Hepatocyte (in vitro differentiated cells): ENCODE data around the gene TYRP1. TPM values are rescaled to one million over a fixed set of nuclear protein-coding genes. Genes with fewer than 3 reads are reported as not detected.
A peak's percentile ranks its signal among the peaks of the same experiment; 100 is the strongest.

Experiments
- DNase-seq: peaks from one replicate; pipeline ENCODE4 v3.0.0-alpha.2; 2016; ENCODE audit warnings: low spot score
- H2AFZ ChIP-seq: fragments of 200-600 bp; sonication (generic); 2 replicates; pipeline ENCODE4 v1.6.0; 2016; ENCODE audit warnings: antibody characterized with exemption, mild to moderate bottlenecking
- H3K27ac ChIP-seq: fragments of 200-600 bp; sonication (generic); 2 replicates; pipeline ENCODE4 v1.5.1; 2016; ENCODE audit warnings: mild to moderate bottlenecking
- H3K27me3 ChIP-seq: fragments of 200-600 bp; sonication (generic); 2 replicates; pipeline ENCODE4 v1.6.1; 2016
- H3K36me3 ChIP-seq: fragments of 200-600 bp; sonication (generic); replicated peaks from 2 replicates; pipeline ENCODE4 v1.5.1; 2016; ENCODE audit warnings: low read depth; ENCODE audit not compliant: insufficient read depth
- H3K4me1 ChIP-seq: fragments of 200-600 bp; sonication (generic); 2 replicates; pipeline ENCODE4 v1.5.1; 2016; ENCODE audit warnings: mild to moderate bottlenecking, moderate library complexity; ENCODE audit not compliant: insufficient read depth
- H3K4me2 ChIP-seq: fragments of 200-600 bp; sonication (generic); 2 replicates; pipeline ENCODE4 v1.6.0; 2016
- H3K4me3 ChIP-seq: fragments of 200-600 bp; sonication (generic); 2 replicates; pipeline ENCODE4 v1.5.1; 2016; ENCODE audit warnings: mild to moderate bottlenecking
- H3K79me2 ChIP-seq: fragments of 200-600 bp; sonication (generic); 2 replicates; pipeline ENCODE4 v1.6.0; 2017; ENCODE audit warnings: mild to moderate bottlenecking
- H3K9me2 ChIP-seq: fragments of 200-600 bp; sonication (generic); replicated peaks from 2 replicates; pipeline ENCODE4 v1.6.0; 2017; ENCODE audit warnings: mild to moderate bottlenecking; ENCODE audit not compliant: insufficient read depth
- H3K9me3 ChIP-seq: fragments of 200-600 bp; sonication (generic); 2 replicates; pipeline ENCODE4 v1.5.1; 2016; ENCODE audit warnings: low read depth, mild to moderate bottlenecking
- H4K20me1 ChIP-seq: fragments of 200-600 bp; sonication (generic); 2 replicates; pipeline ENCODE4 v1.6.0; 2016; ENCODE audit warnings: mild to moderate bottlenecking; ENCODE audit not compliant: insufficient read depth, poor library complexity, severe bottlenecking
- EZH2 ChIP-seq: fragments of 200-600 bp; sonication (generic); IDR thresholded peaks from 2 replicates; pipeline ENCODE4 v1.6.1; 2016; ENCODE audit warnings: antibody characterized with exemption, mild to moderate bottlenecking, borderline replicate concordance
- EZH2phosphoT487 ChIP-seq: fragments of 200-600 bp; sonication (generic); IDR thresholded peaks from one replicate; pipeline ENCODE4 v1.6.1; 2018; ENCODE audit warnings: antibody characterized with exemption, mild to moderate bottlenecking, low read depth, moderate library complexity; ENCODE audit not compliant: unreplicated experiment, severe bottlenecking
- WGBS: methylation state at CpG from one replicate; pipeline ENCODE4 v1.1.6; 2016; ENCODE audit warnings: low lambda C conversion rate; ENCODE audit errors: missing lambda C conversion rate; 5-methylcytosine and 5-hydroxymethylcytosine counted together
- polyA plus RNA-seq: library from polyadenylated mRNA; unstranded; fragments of >200 nt; fragmentation: Nextera tagmentation; extraction: Ambion mirVana; gene quantifications from 2 replicates; pipeline ENCODE4 v1.2.1, GENCODE V29; 2016
- total RNA-seq: library from RNA; depleted of rRNA; stranded (reverse); fragments of >200 nt; gene quantifications from 2 replicates; pipeline ENCODE4 v1.2.3, GENCODE V29; 2014
- TF ChIP-seq, protein P1 (sequence below): fragments of 200-600 bp; sonication (generic); IDR thresholded peaks from 2 replicates; pipeline ENCODE4 v1.5.1; 2016; ENCODE audit warnings: antibody characterized with exemption, mild to moderate bottlenecking; ENCODE audit not compliant: poor library complexity

Gene TYRP1
- total and polyA plus RNA-seq, 2 experiments from 2014 or later, result 6.4 to 8.6 TPM

DNA sequence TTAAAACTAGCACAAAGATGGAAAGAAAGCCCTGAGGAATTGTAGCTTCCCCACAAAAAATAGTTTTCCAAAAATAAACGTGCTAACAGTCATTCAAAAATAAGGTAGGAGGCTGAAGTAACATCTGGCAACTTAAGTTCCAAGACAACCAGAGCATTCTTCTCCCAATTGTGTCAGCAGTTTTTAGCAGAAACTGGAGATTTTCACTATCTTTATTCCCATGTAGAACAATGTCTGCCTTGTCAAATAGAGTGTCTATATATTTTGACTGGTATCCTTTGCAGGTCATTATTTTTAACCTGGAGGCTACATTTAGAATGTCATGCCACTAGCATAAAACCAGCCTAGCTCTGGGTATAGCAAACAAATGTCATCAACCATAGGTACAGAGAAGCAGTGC is 10.8 kb downstream of the TYRP1 start:
- Histone ChIP-seq H3K9me3 (no peaks in the 10 kb centered on the region), H3K4me3 (no peak overlapping the region), H4K20me1 (no peaks in the 10 kb centered on the region), H2AFZ (no peak overlapping the region), H3K4me1 (peaks cover 5% of the 10 kb centered on the region), H3K79me2 (no peaks in the 10 kb centered on the region), H3K27ac (no peak overlapping the region), H3K27me3 (no peaks in the 10 kb centered on the region), H3K36me3 (no peaks in the 10 kb centered on the region), H3K4me2 (no peak overlapping the region), H3K9me2 (no peaks in the 10 kb centered on the region)
- no peak for DNase-seq
- WGBS, result 31% methylated on average over 1 of the region's 1 CpG
- TF ChIP-seq, protein P1, sequence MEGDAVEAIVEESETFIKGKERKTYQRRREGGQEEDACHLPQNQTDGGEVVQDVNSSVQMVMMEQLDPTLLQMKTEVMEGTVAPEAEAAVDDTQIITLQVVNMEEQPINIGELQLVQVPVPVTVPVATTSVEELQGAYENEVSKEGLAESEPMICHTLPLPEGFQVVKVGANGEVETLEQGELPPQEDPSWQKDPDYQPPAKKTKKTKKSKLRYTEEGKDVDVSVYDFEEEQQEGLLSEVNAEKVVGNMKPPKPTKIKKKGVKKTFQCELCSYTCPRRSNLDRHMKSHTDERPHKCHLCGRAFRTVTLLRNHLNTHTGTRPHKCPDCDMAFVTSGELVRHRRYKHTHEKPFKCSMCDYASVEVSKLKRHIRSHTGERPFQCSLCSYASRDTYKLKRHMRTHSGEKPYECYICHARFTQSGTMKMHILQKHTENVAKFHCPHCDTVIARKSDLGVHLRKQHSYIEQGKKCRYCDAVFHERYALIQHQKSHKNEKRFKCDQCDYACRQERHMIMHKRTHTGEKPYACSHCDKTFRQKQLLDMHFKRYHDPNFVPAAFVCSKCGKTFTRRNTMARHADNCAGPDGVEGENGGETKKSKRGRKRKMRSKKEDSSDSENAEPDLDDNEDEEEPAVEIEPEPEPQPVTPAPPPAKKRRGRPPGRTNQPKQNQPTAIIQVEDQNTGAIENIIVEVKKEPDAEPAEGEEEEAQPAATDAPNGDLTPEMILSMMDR, result no peak
- TF ChIP-seq EZH2, result no peak
- TF ChIP-seq EZH2phosphoT487, result no peak

DNA sequence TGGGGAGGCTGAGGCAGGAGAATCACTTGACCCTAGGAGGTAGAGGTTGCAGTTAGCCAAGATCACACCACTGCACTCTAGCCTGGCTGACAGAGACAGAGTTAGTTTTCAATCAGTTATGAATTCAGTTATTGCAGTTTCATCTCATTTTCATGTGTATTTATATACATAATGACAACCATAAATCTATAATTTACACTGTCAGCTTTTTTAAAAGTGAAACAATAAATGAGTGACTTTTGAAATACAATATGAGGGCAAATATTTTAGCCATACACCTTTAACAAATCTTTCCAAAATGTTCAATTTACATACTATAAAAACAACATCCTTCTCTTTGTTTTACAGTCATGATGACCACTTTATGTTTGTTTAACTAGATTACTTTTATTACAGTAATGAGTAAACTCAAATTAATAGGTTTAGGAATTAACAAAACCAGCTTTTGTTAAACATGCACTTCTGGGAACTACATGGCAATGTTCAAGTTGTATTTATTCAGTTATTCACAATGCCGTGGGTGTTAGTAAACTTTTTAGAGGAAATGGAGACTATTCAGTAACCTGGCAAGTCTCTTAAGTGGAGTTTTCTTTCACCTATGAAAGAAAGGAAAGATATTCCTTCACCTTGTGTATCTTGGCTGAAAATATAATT is 12.7 kb downstream of the TYRP1 start:
- peaks cover 5% of the 10 kb centered on the region for H3K4me1 ChIP-seq
- no peaks in the 10 kb centered on the region for H3K79me2 ChIP-seq
- 39% methylated on average over 1 of the region's 1 CpG for WGBS
- H3K27ac ChIP-seq, result no peak overlapping the region
- H3K36me3 ChIP-seq, result no peaks in the 10 kb centered on the region
- DNase-seq, result no peak
- H2AFZ ChIP-seq, result no peak overlapping the region
- no peaks in the 10 kb centered on the region for H3K27me3 ChIP-seq
- TF ChIP-seq EZH2, result no peak
- TF ChIP-seq, protein P1, result no peak
- H3K9me3 ChIP-seq, result no peaks in the 10 kb centered on the region
- no peaks in the 10 kb centered on the region for H3K9me2 ChIP-seq
- H3K4me2 ChIP-seq, result no peak overlapping the region
- no peak overlapping the region for H3K4me3 ChIP-seq
- H4K20me1 ChIP-seq, result no peaks in the 10 kb centered on the region

DNA sequence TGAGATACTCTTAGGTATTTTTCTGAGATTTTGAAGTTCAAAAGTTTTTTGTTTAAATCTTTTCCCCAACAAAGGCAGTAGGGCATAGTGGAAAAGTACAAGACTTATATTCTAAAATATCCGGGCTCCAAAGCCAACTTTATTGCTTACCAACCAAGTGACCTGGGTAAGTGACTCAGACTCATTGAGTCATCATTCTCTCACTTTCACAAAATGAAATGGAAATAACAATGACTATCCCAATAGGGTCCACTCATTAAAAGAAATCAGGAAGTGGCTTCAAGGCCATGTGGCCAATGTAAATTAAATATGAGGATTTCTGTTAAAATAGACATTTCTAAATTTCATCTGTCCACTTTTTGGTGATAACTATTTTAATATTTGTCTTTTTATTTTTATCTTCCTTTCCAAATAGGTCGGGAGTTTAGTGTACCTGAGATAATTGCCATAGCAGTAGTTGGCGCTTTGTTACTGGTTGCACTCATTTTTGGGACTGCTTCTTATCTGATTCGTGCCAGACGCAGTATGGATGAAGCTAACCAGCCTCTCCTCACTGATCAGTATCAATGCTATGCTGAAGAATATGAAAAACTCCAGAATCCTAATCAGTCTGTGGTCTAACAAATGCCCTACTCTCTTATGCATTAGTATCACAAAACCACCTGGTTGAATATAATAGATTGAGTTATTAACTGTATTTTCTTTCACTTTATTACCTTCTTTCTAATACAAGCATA is 15.5 kb downstream of the TYRP1 start:
- Histone ChIP-seq H3K9me2 (no peaks in the 10 kb centered on the region), H3K27me3 (no peaks in the 10 kb centered on the region), H3K4me2 (no peak overlapping the region), H3K36me3 (no peaks in the 10 kb centered on the region), H2AFZ (no peak overlapping the region), H3K4me1 (peaks cover 5% of the 10 kb centered on the region), H3K27ac (no peak overlapping the region), H4K20me1 (no peaks in the 10 kb centered on the region), H3K79me2 (no peaks in the 10 kb centered on the region), H3K4me3 (no peak overlapping the region), H3K9me3 (no peaks in the 10 kb centered on the region)
- WGBS, result 68% methylated on average over 5 of the region's 5 CpGs
- TF ChIP-seq, protein P1, result no peak
- TF ChIP-seq EZH2phosphoT487 (no peak), EZH2 (no peak)
- peak; percentile 12 for DNase-seq
